ENCODE results near the gene CFAP20DC.

GRCh38 chr3:58839187-58839586 is 210.6 kb downstream of the CFAP20DC start:
- no peak for TF ChIP-seq ZC3H11A (IDR thresholded peaks at IDR 0.05)
- no peak for TF ChIP-seq EP300 (IDR thresholded peaks at IDR 0.05)
- no peak for TF ChIP-seq USF2 (IDR thresholded peaks at IDR 0.05)
- TF ChIP-seq CTCF (IDR thresholded peaks at IDR 0.05) = no peak
- no peak for TF ChIP-seq SREBF2 (IDR thresholded peaks at IDR 0.05)
- TF ChIP-seq POLR2A (IDR thresholded peaks at IDR 0.05; ENCODE audit: low read length) = no peak
- no peak for TF ChIP-seq JUNB (IDR thresholded peaks at IDR 0.05)

All from A549 (cell line).